Keratinocyte (primary cell): ENCODE results near the gene S100A9. TPM values are rescaled to one million over a fixed set of nuclear protein-coding genes. Genes with fewer than 3 reads are reported as not detected.
A peak's percentile ranks its signal among the peaks of the same experiment; 100 is the strongest.

Source experiments
- DNase-seq: peaks from one replicate; pipeline ENCODE4 v3.0.0-alpha.2; 2011; ENCODE audit warnings: low read depth, missing footprints, low spot score
- FAIRE-seq: peaks from 2 replicates; lab custom pipeline; 2011; peaks lifted over from hg19 to GRCh38; lab: Jason Lieb, UNC
- H2AFZ ChIP-seq: 2 replicates; pipeline ENCODE4 v1.6.0; 2012; ENCODE audit warnings: low read length, control low read depth, inconsistent platforms; ENCODE audit not compliant: control insufficient read depth
- H3K27ac ChIP-seq: 2 replicates; pipeline ENCODE4 v1.5.1; 2011; ENCODE audit warnings: low read length; ENCODE audit not compliant: control insufficient read depth, insufficient read depth
- H3K27me3 ChIP-seq: 3 replicates; pipeline ENCODE4 v1.6.0; 2011; ENCODE audit warnings: low read length; ENCODE audit not compliant: control insufficient read depth, insufficient read depth; ENCODE audit errors: extremely low read depth
- H3K36me3 ChIP-seq, 2 experiments: 2 replicates in 1 of 2; 3 replicates in 1 of 2; pipeline ENCODE4 v1.5.1; 2011; ENCODE audit warnings: low read length in 2 of 2, mild to moderate bottlenecking in 1 of 2; ENCODE audit not compliant: control insufficient read depth in 2 of 2, insufficient read depth in 2 of 2; ENCODE audit errors: extremely low read depth in 1 of 2
- H3K4me1 ChIP-seq: 3 replicates; pipeline ENCODE4 v1.5.1; 2011; ENCODE audit warnings: low read length; ENCODE audit not compliant: control insufficient read depth, insufficient read depth; ENCODE audit errors: extremely low read depth
- H3K4me2 ChIP-seq: 3 replicates; pipeline ENCODE4 v1.6.0; 2011; ENCODE audit warnings: low read depth, low read length; ENCODE audit not compliant: control insufficient read depth, insufficient read depth; ENCODE audit errors: extremely low read depth
- H3K4me3 ChIP-seq, 3 experiments: fragments of 200-600 bp in 1 of 3; sonication (generic) in 1 of 3; 2 replicates in 2 of 3; 3 replicates in 1 of 3; pipeline ENCODE4 v1.5.1; 2011 to 2016; ENCODE audit warnings: low read length in 3 of 3, mild to moderate bottlenecking in 3 of 3, control low read depth in 2 of 3, inconsistent platforms in 1 of 3, low read depth in 1 of 3, mixed read lengths in 1 of 3, mixed run types in 1 of 3, moderate library complexity in 1 of 3; ENCODE audit not compliant: control insufficient read depth in 2 of 3, insufficient read depth in 2 of 3; ENCODE audit errors: extremely low read depth in 1 of 3
- H3K79me2 ChIP-seq: 2 replicates; pipeline ENCODE4 v1.6.0; 2012; ENCODE audit warnings: low read length; ENCODE audit not compliant: control insufficient read depth, insufficient read depth
- H3K9ac ChIP-seq: 3 replicates; pipeline ENCODE4 v1.6.0; 2011; ENCODE audit warnings: low read length; ENCODE audit not compliant: control insufficient read depth, insufficient read depth; ENCODE audit errors: extremely low read depth
- H3K9me1 ChIP-seq: 3 replicates; pipeline ENCODE4 v1.6.0; 2011; ENCODE audit warnings: low read length; ENCODE audit not compliant: control insufficient read depth, insufficient read depth; ENCODE audit errors: extremely low read depth
- H3K9me3 ChIP-seq: 2 replicates; pipeline ENCODE4 v1.5.1; 2012; ENCODE audit warnings: low read depth, low read length; ENCODE audit not compliant: control insufficient read depth
- H4K20me1 ChIP-seq: 3 replicates; pipeline ENCODE4 v1.6.0; 2011; ENCODE audit warnings: low read length; ENCODE audit not compliant: control insufficient read depth, insufficient read depth; ENCODE audit errors: extremely low read depth
- EZH2 ChIP-seq: IDR thresholded peaks from one replicate; pipeline ENCODE4 v1.6.1; 2012; ENCODE audit warnings: inconsistent platforms, mild to moderate bottlenecking, low read length, moderate library complexity
- dilution Hi-C: fragments of 300-500 bp; cut with MboI; formaldehyde crosslinking; loops from one replicate; pipeline ENCODE4 v1.7.0; 2020; ENCODE audit warnings: low sequenced_read_pairs; ENCODE audit not compliant: extremely low pct_ligation_motif_present
- polyA plus RNA-seq, 5 experiments: library from polyadenylated mRNA; depleted of rRNA in 3 of 5; stranded (reverse) in 3 of 5; stranded (forward) in 1 of 5; unstranded in 1 of 5; fragments of >200 nt; gene quantifications; 1 replicate in 1 of 5; 2 replicates in 3 of 5; 3 replicates in 1 of 5; pipeline versions ENCODE4 v1.2.1 to v1.2.3, GENCODE V29; 2011 to 2012; ENCODE audit warnings: missing spikeins in 2 of 5, low read depth in 1 of 5, low replicate concordance in 1 of 5
- TF ChIP-seq, protein P1 (sequence below), 3 experiments: IDR thresholded peaks in 1 of 3; conservative IDR thresholded peaks in 1 of 3; optimal IDR thresholded peaks in 1 of 3; 2 replicates in 2 of 3; 3 replicates in 1 of 3; pipeline versions ENCODE3 to v1.5.1; 2011; ENCODE audit warnings: low read length in 3 of 3, mild to moderate bottlenecking in 3 of 3, moderate library complexity in 2 of 3, control low read depth in 1 of 3, inconsistent platforms in 1 of 3; ENCODE audit not compliant: insufficient read depth in 2 of 3; ENCODE audit errors: extremely low read depth in 1 of 3

The S100A9 gene
- polyA plus RNA-seq, 1 donor (not counting 4 experiments of a cell fraction or from before 2014, with no cell fraction given), result 297 TPM

GRCh38 chr1:153354515-153355193, 3.0 kb upstream of the S100A9 start:
- no peaks in the 10 kb centered on the region for H4K20me1 ChIP-seq
- no peaks in the 10 kb centered on the region for H3K36me3 ChIP-seq
- no peak for DNase-seq
- dilution Hi-C loops, result loop anchor here (10.0 kb wide), 2 partner anchors 50 to 150 kb away; no protein-coding TSS in a partner anchor
- peaks cover 3% of the 10 kb centered on the region for H3K27me3 ChIP-seq
- no peak for FAIRE-seq
- H3K4me3 ChIP-seq, result no peak overlapping the region
- no peak overlapping the region for H3K4me2 ChIP-seq
- no peaks in the 10 kb centered on the region for H3K9me1 ChIP-seq
- H2AFZ ChIP-seq, result no peak overlapping the region
- no peaks in the 10 kb centered on the region for H3K9me3 ChIP-seq
- no peaks in the 10 kb centered on the region for H3K79me2 ChIP-seq
- peaks cover 16% of the 10 kb centered on the region for H3K4me1 ChIP-seq
- TF ChIP-seq EZH2, result no peak
- TF ChIP-seq, protein P1, sequence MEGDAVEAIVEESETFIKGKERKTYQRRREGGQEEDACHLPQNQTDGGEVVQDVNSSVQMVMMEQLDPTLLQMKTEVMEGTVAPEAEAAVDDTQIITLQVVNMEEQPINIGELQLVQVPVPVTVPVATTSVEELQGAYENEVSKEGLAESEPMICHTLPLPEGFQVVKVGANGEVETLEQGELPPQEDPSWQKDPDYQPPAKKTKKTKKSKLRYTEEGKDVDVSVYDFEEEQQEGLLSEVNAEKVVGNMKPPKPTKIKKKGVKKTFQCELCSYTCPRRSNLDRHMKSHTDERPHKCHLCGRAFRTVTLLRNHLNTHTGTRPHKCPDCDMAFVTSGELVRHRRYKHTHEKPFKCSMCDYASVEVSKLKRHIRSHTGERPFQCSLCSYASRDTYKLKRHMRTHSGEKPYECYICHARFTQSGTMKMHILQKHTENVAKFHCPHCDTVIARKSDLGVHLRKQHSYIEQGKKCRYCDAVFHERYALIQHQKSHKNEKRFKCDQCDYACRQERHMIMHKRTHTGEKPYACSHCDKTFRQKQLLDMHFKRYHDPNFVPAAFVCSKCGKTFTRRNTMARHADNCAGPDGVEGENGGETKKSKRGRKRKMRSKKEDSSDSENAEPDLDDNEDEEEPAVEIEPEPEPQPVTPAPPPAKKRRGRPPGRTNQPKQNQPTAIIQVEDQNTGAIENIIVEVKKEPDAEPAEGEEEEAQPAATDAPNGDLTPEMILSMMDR (optimal IDR thresholded peaks at IDR 0.05 in 1 of 3, IDR thresholded peaks at IDR 0.05 in 1 of 3, conservative IDR thresholded peaks at IDR 0.05 in 1 of 3; ENCODE audit: extremely low read depth in 1 of 3, insufficient read depth in 2 of 3, low read length in 3 of 3), result peak in 1 of 3 experiments; percentile 26
- no peak overlapping the region for H3K27ac ChIP-seq
- H3K9ac ChIP-seq, result no peak overlapping the region

DNA sequence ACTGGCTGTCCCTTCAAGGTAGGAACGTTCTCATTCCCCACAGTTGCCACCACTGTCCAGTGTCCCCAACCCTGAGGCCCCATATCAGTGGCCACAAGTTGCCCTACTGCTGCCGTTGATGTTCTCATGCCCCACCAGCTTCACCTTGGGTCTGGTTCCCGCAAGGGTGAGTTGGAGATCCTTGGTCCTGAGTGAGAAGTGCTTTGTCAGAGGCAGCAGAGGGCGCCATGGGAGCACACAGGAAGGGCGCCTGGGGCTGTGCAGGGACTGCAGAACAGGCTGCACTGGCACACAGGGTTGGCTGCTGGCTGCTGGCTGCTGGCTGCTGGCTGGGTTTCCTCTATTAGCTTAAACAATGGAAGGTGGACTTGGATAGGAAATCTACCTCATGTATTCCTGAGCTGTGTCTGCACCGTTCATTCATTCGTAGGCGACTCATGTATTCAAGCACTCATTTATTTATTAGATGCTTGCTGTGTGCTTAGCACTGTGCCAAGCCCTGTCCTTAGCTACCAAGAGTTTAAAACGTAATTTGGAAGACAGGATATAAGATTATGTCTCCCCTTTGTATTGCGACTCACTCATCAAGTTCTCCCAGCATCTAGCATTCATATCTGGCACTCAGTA, 2.1 kb upstream of the S100A9 start:
- Histone ChIP-seq H3K27ac (no peak overlapping the region), H3K9me3 (no peaks in the 10 kb centered on the region), H3K79me2 (no peaks in the 10 kb centered on the region), H3K4me1 (peaks cover 16% of the 10 kb centered on the region), H3K9me1 (no peaks in the 10 kb centered on the region), H3K4me3 (no peak overlapping the region), H3K4me2 (no peak overlapping the region), H3K36me3 (no peaks in the 10 kb centered on the region), H3K9ac (no peak overlapping the region), H4K20me1 (no peaks in the 10 kb centered on the region), H3K27me3 (no peaks in the 10 kb centered on the region), H2AFZ (no peak overlapping the region)
- TF ChIP-seq EZH2, result no peak
- TF ChIP-seq, protein P1 (optimal IDR thresholded peaks at IDR 0.05 in 1 of 3, IDR thresholded peaks at IDR 0.05 in 1 of 3, conservative IDR thresholded peaks at IDR 0.05 in 1 of 3; ENCODE audit: extremely low read depth in 1 of 3, insufficient read depth in 2 of 3, low read length in 3 of 3), result peak; percentile 87 to 99 (median 96)
- FAIRE-seq (peak; percentile 81), DNase-seq (no peak)
- dilution Hi-C loops, result loop anchor here (10.0 kb wide), 2 partner anchors 49 to 149 kb away; no protein-coding TSS in a partner anchor
